HG03196 (cell line): Measurements from ENCODE around the gene NFASC.

Experiments used
- ATAC-seq: cut with Tn5 transposase; IDR thresholded peaks from one replicate; pipeline ENCODE4 v1.9.1; 2021; ENCODE audit not compliant: unreplicated experiment

Gene NFASC

GRCh38 chr1:205002705-205003104, 132.0 kb downstream of the NFASC start:
- no peak for ATAC-seq

- ATAC-seq, result no peak
Measured at GRCh38 chr1:205003358-205004131, 132.9 kb downstream of the NFASC start.

- no peak for ATAC-seq
Measured at GRCh38 chr1:205004351-205004750, 133.7 kb downstream of the NFASC start.

- no peak for ATAC-seq
Measured at GRCh38 chr1:205008896-205009295, 138.2 kb downstream of the NFASC start.

- no peak for ATAC-seq
Measured at GRCh38 chr1:205009670-205010069, 139.0 kb downstream of the NFASC start.

GRCh38 chr1:205012391-205013140, 141.9 kb downstream of the NFASC start:
- ATAC-seq, result no peak

GRCh38 chr1:205013683-205014367, 143.2 kb downstream of the NFASC start:
- no peak for ATAC-seq

- ATAC-seq, result no peak
Measured at GRCh38 chr1:205014783-205015182, 144.1 kb downstream of the NFASC start.

GRCh38 chr1:205015241-205015640, 144.6 kb downstream of the NFASC start:
- no peak for ATAC-seq

- no peak for ATAC-seq
Measured at GRCh38 chr1:205016075-205016474, 145.4 kb downstream of the NFASC start.

GRCh38 chr1:205016584-205016983, 145.9 kb downstream of the NFASC start:
- ATAC-seq, result no peak

GRCh38 chr1:205017001-205017400, 146.3 kb downstream of the NFASC start:
- no peak for ATAC-seq

GRCh38 chr1:205017766-205018165, 147.1 kb downstream of the NFASC start:
- no peak for ATAC-seq

GRCh38 chr1:205018381-205018780, 147.7 kb downstream of the NFASC start:
- no peak for ATAC-seq

- no peak for ATAC-seq
Measured at GRCh38 chr1:205020466-205020865, 149.8 kb downstream of the NFASC start.

- ATAC-seq, result no peak
Measured at GRCh38 chr1:205024679-205025078, 154.0 kb downstream of the NFASC start.

- ATAC-seq, result no peak
Measured at GRCh38 chr1:205025239-205025638, 154.6 kb downstream of the NFASC start.

GRCh38 chr1:205026181-205026580, 155.5 kb downstream of the NFASC start:
- no peak for ATAC-seq

GRCh38 chr1:205028390-205028789, 157.7 kb downstream of the NFASC start:
- no peak for ATAC-seq

- ATAC-seq, result no peak
Measured at GRCh38 chr1:205028924-205029323, 158.3 kb downstream of the NFASC start.

- ATAC-seq, result no peak
Measured at GRCh38 chr1:205030241-205030640, 159.6 kb downstream of the NFASC start.

GRCh38 chr1:205030896-205031295, 160.2 kb downstream of the NFASC start:
- no peak for ATAC-seq
